Spleen (tissue), 7 donors: ENCODE data around the gene IGHMBP2.

Experiments
- CTCF ChIP-seq, 11 experiments: fragments of 200-600 bp in 7 of 11; fragments of 450-650 bp in 4 of 11; sonication (generic) in 4 of 11; IDR thresholded peaks in 8 of 11; conservative IDR thresholded peaks in 3 of 11; 1 replicate in 7 of 11; 2 replicates in 4 of 11; pipeline versions ENCODE4 v1.4.0 to v1.8.0; 2016 to 2021; ENCODE audit warnings: antibody characterized with exemption in 11 of 11, inconsistent platforms in 4 of 11, mild to moderate bottlenecking in 1 of 11
- POLR2AphosphoS5 ChIP-seq, 3 donors: sonication (generic); formaldehyde crosslinking; IDR thresholded peaks; one replicate each; pipeline ENCODE4 v1.5.1; 2017; ENCODE audit warnings: antibody characterized with exemption in 3 of 3
- donor health status: DM: no; HTN: no; CAD: no; lungs with moderate emphysema.
- donor health status: DM: no; HTN: no; CAD: no.
- donor health status: DM: no; HTN: no; CAD: no.

GRCh38 chr11:68904248-68904847 lies 657 bp downstream of the IGHMBP2 start:
- TF ChIP-seq POLR2AphosphoS5 (IDR thresholded peaks at IDR 0.05) (no peak), CTCF (IDR thresholded peaks at IDR 0.05 in 8 of 11, conservative IDR thresholded peaks at IDR 0.05 in 3 of 11) (no peak)
